Keratinocyte (primary cell): ENCODE measurements around the gene GATA3. TPM values are rescaled to one million over a fixed set of nuclear protein-coding genes. Genes with fewer than 3 reads are reported as not detected.

Experiments
- DNase-seq: peaks from one replicate; pipeline ENCODE4 v3.0.0-alpha.2; 2011; ENCODE audit warnings: low read depth, missing footprints, low spot score
- FAIRE-seq: peaks from 2 replicates; lab custom pipeline; 2011; peaks lifted over from hg19 to GRCh38; lab: Jason Lieb, UNC
- H2AFZ ChIP-seq: 2 replicates; pipeline ENCODE4 v1.6.0; 2012; ENCODE audit warnings: low read length, control low read depth, inconsistent platforms; ENCODE audit not compliant: control insufficient read depth
- H3K27ac ChIP-seq: 2 replicates; pipeline ENCODE4 v1.5.1; 2011; ENCODE audit warnings: low read length; ENCODE audit not compliant: control insufficient read depth, insufficient read depth
- H3K27me3 ChIP-seq: 3 replicates; pipeline ENCODE4 v1.6.0; 2011; ENCODE audit warnings: low read length; ENCODE audit not compliant: control insufficient read depth, insufficient read depth; ENCODE audit errors: extremely low read depth
- H3K36me3 ChIP-seq, 2 experiments: 2 replicates in 1 of 2; 3 replicates in 1 of 2; pipeline ENCODE4 v1.5.1; 2011; ENCODE audit warnings: low read length in 2 of 2, mild to moderate bottlenecking in 1 of 2; ENCODE audit not compliant: control insufficient read depth in 2 of 2, insufficient read depth in 2 of 2; ENCODE audit errors: extremely low read depth in 1 of 2
- H3K4me1 ChIP-seq: 3 replicates; pipeline ENCODE4 v1.5.1; 2011; ENCODE audit warnings: low read length; ENCODE audit not compliant: control insufficient read depth, insufficient read depth; ENCODE audit errors: extremely low read depth
- H3K4me2 ChIP-seq: 3 replicates; pipeline ENCODE4 v1.6.0; 2011; ENCODE audit warnings: low read depth, low read length; ENCODE audit not compliant: control insufficient read depth, insufficient read depth; ENCODE audit errors: extremely low read depth
- H3K4me3 ChIP-seq, 3 experiments: fragments of 200-600 bp in 1 of 3; sonication (generic) in 1 of 3; 2 replicates in 2 of 3; 3 replicates in 1 of 3; pipeline ENCODE4 v1.5.1; 2011 to 2016; ENCODE audit warnings: low read length in 3 of 3, mild to moderate bottlenecking in 3 of 3, control low read depth in 2 of 3, inconsistent platforms in 1 of 3, low read depth in 1 of 3, mixed read lengths in 1 of 3, mixed run types in 1 of 3, moderate library complexity in 1 of 3; ENCODE audit not compliant: control insufficient read depth in 2 of 3, insufficient read depth in 2 of 3; ENCODE audit errors: extremely low read depth in 1 of 3
- H3K79me2 ChIP-seq: 2 replicates; pipeline ENCODE4 v1.6.0; 2012; ENCODE audit warnings: low read length; ENCODE audit not compliant: control insufficient read depth, insufficient read depth
- H3K9ac ChIP-seq: 3 replicates; pipeline ENCODE4 v1.6.0; 2011; ENCODE audit warnings: low read length; ENCODE audit not compliant: control insufficient read depth, insufficient read depth; ENCODE audit errors: extremely low read depth
- H3K9me1 ChIP-seq: 3 replicates; pipeline ENCODE4 v1.6.0; 2011; ENCODE audit warnings: low read length; ENCODE audit not compliant: control insufficient read depth, insufficient read depth; ENCODE audit errors: extremely low read depth
- H3K9me3 ChIP-seq: 2 replicates; pipeline ENCODE4 v1.5.1; 2012; ENCODE audit warnings: low read depth, low read length; ENCODE audit not compliant: control insufficient read depth
- H4K20me1 ChIP-seq: 3 replicates; pipeline ENCODE4 v1.6.0; 2011; ENCODE audit warnings: low read length; ENCODE audit not compliant: control insufficient read depth, insufficient read depth; ENCODE audit errors: extremely low read depth
- CTCF ChIP-seq, 3 experiments: IDR thresholded peaks in 1 of 3; conservative IDR thresholded peaks in 1 of 3; optimal IDR thresholded peaks in 1 of 3; 2 replicates in 2 of 3; 3 replicates in 1 of 3; pipeline versions ENCODE3 to v1.5.1; 2011; ENCODE audit warnings: low read length in 3 of 3, mild to moderate bottlenecking in 3 of 3, moderate library complexity in 2 of 3, control low read depth in 1 of 3, inconsistent platforms in 1 of 3; ENCODE audit not compliant: insufficient read depth in 2 of 3; ENCODE audit errors: extremely low read depth in 1 of 3
- EZH2 ChIP-seq: IDR thresholded peaks from one replicate; pipeline ENCODE4 v1.6.1; 2012; ENCODE audit warnings: inconsistent platforms, mild to moderate bottlenecking, low read length, moderate library complexity
- dilution Hi-C: fragments of 300-500 bp; cut with MboI; formaldehyde crosslinking; loops from one replicate; pipeline ENCODE4 v1.7.0; 2020; ENCODE audit warnings: low sequenced_read_pairs; ENCODE audit not compliant: extremely low pct_ligation_motif_present
- polyA plus RNA-seq, 5 experiments: library from polyadenylated mRNA; depleted of rRNA in 3 of 5; stranded (reverse) in 3 of 5; stranded (forward) in 1 of 5; unstranded in 1 of 5; fragments of >200 nt; gene quantifications; 1 replicate in 1 of 5; 2 replicates in 3 of 5; 3 replicates in 1 of 5; pipeline versions ENCODE4 v1.2.1 to v1.2.3, GENCODE V29; 2011 to 2012; ENCODE audit warnings: missing spikeins in 2 of 5, low read depth in 1 of 5, low replicate concordance in 1 of 5

Gene GATA3
- polyA plus RNA-seq, 1 donor (not counting 4 experiments of a cell fraction or from before 2014, with no cell fraction given) = 4.0 TPM

- H3K4me2 ChIP-seq = no peak overlapping the region
- H2AFZ ChIP-seq = no peak overlapping the region
- no peak overlapping the region for H3K9ac ChIP-seq
- H3K27ac ChIP-seq = peak overlapping the region; percentile 56
- no peak for TF ChIP-seq EZH2
- no peak for TF ChIP-seq CTCF (optimal IDR thresholded peaks at IDR 0.05 in 1 of 3, IDR thresholded peaks at IDR 0.05 in 1 of 3, conservative IDR thresholded peaks at IDR 0.05 in 1 of 3; ENCODE audit: extremely low read depth in 1 of 3, insufficient read depth in 2 of 3, low read length in 3 of 3)
- no peak for DNase-seq
- H3K4me3 ChIP-seq = no peak overlapping the region
- H3K79me2 ChIP-seq = peaks cover 43% of the 10 kb centered on the region
- FAIRE-seq = peak; percentile 46
- dilution Hi-C loops = no loop called here
- H3K27me3 ChIP-seq = no peaks in the 10 kb centered on the region
- no peaks in the 10 kb centered on the region for H4K20me1 ChIP-seq
- no peaks in the 10 kb centered on the region for H3K9me3 ChIP-seq
- H3K4me1 ChIP-seq = peaks cover 77% of the 10 kb centered on the region
- H3K9me1 ChIP-seq = peaks cover 2% of the 10 kb centered on the region
- peaks cover 25 to 43% of the 10 kb centered on the region in 2 experiments for H3K36me3 ChIP-seq
Measured at GRCh38 chr10:8066797-8067196, 12.3 kb downstream of the GATA3 start.

- TF ChIP-seq CTCF (optimal IDR thresholded peaks at IDR 0.05 in 1 of 3, IDR thresholded peaks at IDR 0.05 in 1 of 3, conservative IDR thresholded peaks at IDR 0.05 in 1 of 3; ENCODE audit: extremely low read depth in 1 of 3, insufficient read depth in 2 of 3, low read length in 3 of 3) (no peak), EZH2 (no peak)
Measured at GRCh38 chr10:8069108-8069507, 14.6 kb downstream of the GATA3 start.

More at GRCh38 chr10:8069108-8069507, 14.6 kb downstream of the GATA3 start:
- H3K27ac ChIP-seq = peak overlapping the region; percentile 9
- no peak overlapping the region for H3K4me3 ChIP-seq
- peaks cover 2% of the 10 kb centered on the region for H3K9me1 ChIP-seq
- H4K20me1 ChIP-seq = no peaks in the 10 kb centered on the region
- peaks cover 33% of the 10 kb centered on the region for H3K79me2 ChIP-seq
- H3K27me3 ChIP-seq = no peaks in the 10 kb centered on the region
- H3K36me3 ChIP-seq = peaks cover 31 to 41% of the 10 kb centered on the region in 2 experiments
- H3K4me1 ChIP-seq = peaks cover 54% of the 10 kb centered on the region
- no peak overlapping the region for H3K9ac ChIP-seq
- FAIRE-seq = no peak
- dilution Hi-C loops = no loop called here
- H3K9me3 ChIP-seq = no peaks in the 10 kb centered on the region
- H3K4me2 ChIP-seq = no peak overlapping the region
- H2AFZ ChIP-seq = no peak overlapping the region
- no peak for DNase-seq
